ENCODE data around the gene UBE2G2. TPM values are rescaled to one million over a fixed set of nuclear protein-coding genes. Genes with fewer than 3 reads are reported as not detected.

UBE2G2 gene
- total RNA-seq, 1 experiment from 2014 or later: 121 TPM

DNA sequence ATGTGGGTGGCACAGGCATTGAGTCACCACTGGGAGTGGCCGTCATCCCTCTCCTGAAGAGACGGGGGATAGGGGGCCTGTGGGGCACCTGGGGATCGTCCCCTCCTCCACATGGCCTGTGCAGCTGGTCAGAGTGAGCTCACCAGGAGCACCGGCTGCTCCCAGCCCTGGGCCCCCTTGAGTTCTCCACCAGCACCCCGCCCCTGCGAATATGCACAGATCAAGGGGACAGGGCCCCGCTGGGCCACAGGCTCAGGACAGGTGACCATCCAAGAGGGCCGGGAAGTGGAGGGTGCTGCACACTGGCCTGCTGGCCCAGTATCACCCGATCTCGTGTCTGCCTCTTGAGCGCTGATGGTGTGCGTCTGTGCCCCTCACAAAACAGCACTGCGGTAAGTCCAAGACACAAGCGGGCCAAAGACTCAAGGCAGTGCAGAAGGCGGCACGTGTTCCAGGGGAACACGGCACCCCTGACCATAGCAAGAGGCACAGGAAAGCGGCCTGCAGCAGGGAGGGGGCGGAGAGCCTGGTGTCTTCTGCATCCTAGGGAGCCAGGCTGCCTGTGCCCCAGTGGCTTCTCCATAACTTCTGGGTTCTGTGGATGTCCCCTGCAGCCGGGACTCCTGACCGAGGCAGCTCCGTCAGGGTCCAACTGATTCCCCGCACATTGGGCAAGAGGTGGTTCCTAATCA, 72.1 kb downstream of the UBE2G2 start:
- Histone ChIP-seq H2AK5ac (ENCODE audit: insufficient read length, low read length) (no peak overlapping the region), H3K27me3 (ENCODE audit: insufficient read depth, low read length) (no peaks in the 10 kb centered on the region), H3K4ac (ENCODE audit: low read depth, low read length) (no peak overlapping the region), H2BK120ac (ENCODE audit: low read depth, low read length, poor library complexity, severe bottlenecking) (no peak overlapping the region), H4K5ac (ENCODE audit: insufficient read length, low read depth, low read length) (no peak overlapping the region), H3K56ac (ENCODE audit: insufficient read length, low read depth, low read length) (no peak overlapping the region), H3K4me2 (ENCODE audit: insufficient read depth, insufficient read length, low read length) (no peak overlapping the region), H2BK15ac (ENCODE audit: low read depth, low read length) (no peak overlapping the region), H3K79me2 (ENCODE audit: insufficient read depth, low read length) (no peaks in the 10 kb centered on the region), H3K9ac (ENCODE audit: extremely low read depth, insufficient read length, low read length) (no peak overlapping the region), H4K91ac (ENCODE audit: insufficient read length, low read depth, low read length) (no peak overlapping the region), H3K79me1 (ENCODE audit: insufficient read depth, low read depth, low read length, poor library complexity, severe bottlenecking) (no peaks in the 10 kb centered on the region), H3K4me1 (ENCODE audit: insufficient read depth, low read length) (no peaks in the 10 kb centered on the region), H2AFZ (ENCODE audit: low read length) (no peak overlapping the region), H4K8ac (replicated peaks; ENCODE audit: insufficient read length, low read depth, low read length) (no peak overlapping the region), H3K14ac (ENCODE audit: insufficient read depth, low read length) (no peak overlapping the region), H4K20me1 (ENCODE audit: control insufficient read depth, insufficient read depth, insufficient read length) (no peaks in the 10 kb centered on the region), H3K27ac (ENCODE audit: insufficient read length, low read depth, low read length) (no peak overlapping the region), H2BK20ac (ENCODE audit: low read depth, low read length, poor library complexity, severe bottlenecking) (no peak overlapping the region), H3K18ac (ENCODE audit: insufficient read length, low read depth, low read length) (no peak overlapping the region), H3K23me2 (ENCODE audit: insufficient read length, low read depth, low read length, poor library complexity, severe bottlenecking) (peaks cover 3% of the 10 kb centered on the region), H2BK12ac (ENCODE audit: insufficient read length, low read depth, low read length) (no peak overlapping the region), H3K9me3 (ENCODE audit: control insufficient read depth, low read depth, low read length) (no peaks in the 10 kb centered on the region), H3T11ph (ENCODE audit: low read length) (no peak overlapping the region), H3K23ac (ENCODE audit: insufficient read length, low read depth, low read length) (no peak overlapping the region), H2BK5ac (ENCODE audit: insufficient read length, low read length) (no peak overlapping the region)
- Mint-ChIP-seq H3K27ac (no peak overlapping the region; a peak in 1 of 7 replicates), H3K36me3 (ENCODE audit: insufficient read depth in 1 of 3, low read depth in 3 of 3) (peaks cover 0 to 10% (median 0%) of the 10 kb centered on the region in 3 experiments; a peak in 1 of 7 replicates), H3K4me3 (no peak overlapping the region), H3K4me1 (peaks cover 23% of the 10 kb centered on the region in 2 experiments), H3K27me3 (ENCODE audit: low read depth) (peaks cover 17% of the 10 kb centered on the region), H3K9me3 (no peaks in the 10 kb centered on the region)
- no CpG with 5 or more reads among the region's 23 CpGs for WGBS (ENCODE audit: extremely low coverage, insufficient read length, low lambda C conversion rate)
- peak; percentile 24 for DNase-seq
- TF ChIP-seq, protein P1, sequence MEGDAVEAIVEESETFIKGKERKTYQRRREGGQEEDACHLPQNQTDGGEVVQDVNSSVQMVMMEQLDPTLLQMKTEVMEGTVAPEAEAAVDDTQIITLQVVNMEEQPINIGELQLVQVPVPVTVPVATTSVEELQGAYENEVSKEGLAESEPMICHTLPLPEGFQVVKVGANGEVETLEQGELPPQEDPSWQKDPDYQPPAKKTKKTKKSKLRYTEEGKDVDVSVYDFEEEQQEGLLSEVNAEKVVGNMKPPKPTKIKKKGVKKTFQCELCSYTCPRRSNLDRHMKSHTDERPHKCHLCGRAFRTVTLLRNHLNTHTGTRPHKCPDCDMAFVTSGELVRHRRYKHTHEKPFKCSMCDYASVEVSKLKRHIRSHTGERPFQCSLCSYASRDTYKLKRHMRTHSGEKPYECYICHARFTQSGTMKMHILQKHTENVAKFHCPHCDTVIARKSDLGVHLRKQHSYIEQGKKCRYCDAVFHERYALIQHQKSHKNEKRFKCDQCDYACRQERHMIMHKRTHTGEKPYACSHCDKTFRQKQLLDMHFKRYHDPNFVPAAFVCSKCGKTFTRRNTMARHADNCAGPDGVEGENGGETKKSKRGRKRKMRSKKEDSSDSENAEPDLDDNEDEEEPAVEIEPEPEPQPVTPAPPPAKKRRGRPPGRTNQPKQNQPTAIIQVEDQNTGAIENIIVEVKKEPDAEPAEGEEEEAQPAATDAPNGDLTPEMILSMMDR (conservative IDR thresholded peaks at IDR 0.05): no peak

All from H9 (cell line).